Ishikawa (cell line): ENCODE data around the gene RAB8B.

Source experiments
- CEBPB ChIP-seq: IDR thresholded peaks from 2 replicates; pipeline ENCODE4 v1.6.1; 2012
- CREB1 ChIP-seq: IDR thresholded peaks from 2 replicates; pipeline ENCODE4 v1.6.1; 2012; ENCODE audit warnings: low read depth
- EGR1 ChIP-seq: IDR thresholded peaks from 2 replicates; pipeline ENCODE4 v1.6.1; 2012
- EP300 ChIP-seq: IDR thresholded peaks from 2 replicates; pipeline ENCODE4 v1.6.1; 2012; ENCODE audit warnings: borderline replicate concordance
- FOXM1 ChIP-seq: IDR thresholded peaks from 2 replicates; pipeline ENCODE4 v1.6.1; 2012; ENCODE audit warnings: low read depth, borderline replicate concordance
- NFIC ChIP-seq: IDR thresholded peaks from 2 replicates; pipeline ENCODE4 v1.6.1; 2012
- RAD21 ChIP-seq: IDR thresholded peaks from 2 replicates; pipeline ENCODE4 v1.6.1; 2012; ENCODE audit warnings: low read depth
- TAF1 ChIP-seq: IDR thresholded peaks from 2 replicates; pipeline ENCODE4 v1.6.1; 2012; ENCODE audit warnings: low read depth, mild to moderate bottlenecking
- TCF12 ChIP-seq: IDR thresholded peaks from 2 replicates; pipeline ENCODE4 v1.6.1; 2012; ENCODE audit warnings: low read depth
- TEAD4 ChIP-seq: IDR thresholded peaks from 2 replicates; pipeline ENCODE4 v1.6.1; 2012
- YY1 ChIP-seq: IDR thresholded peaks from 2 replicates; pipeline ENCODE4 v1.6.1; 2012; ENCODE audit warnings: low read depth
- ZBTB7A ChIP-seq: IDR thresholded peaks from 2 replicates; pipeline ENCODE4 v1.6.1; 2012; ENCODE audit warnings: low read depth
- TF ChIP-seq, protein P1 (sequence below): IDR thresholded peaks from 2 replicates; pipeline ENCODE4 v1.6.1; 2012
- TF ChIP-seq, protein P2 (sequence below): IDR thresholded peaks from 2 replicates; pipeline ENCODE4 v1.6.1; 2012
- TF ChIP-seq, protein P3 (sequence below): IDR thresholded peaks from 2 replicates; pipeline ENCODE4 v1.6.1; 2012; ENCODE audit warnings: low read depth, mild to moderate bottlenecking

RAB8B gene

DNA sequence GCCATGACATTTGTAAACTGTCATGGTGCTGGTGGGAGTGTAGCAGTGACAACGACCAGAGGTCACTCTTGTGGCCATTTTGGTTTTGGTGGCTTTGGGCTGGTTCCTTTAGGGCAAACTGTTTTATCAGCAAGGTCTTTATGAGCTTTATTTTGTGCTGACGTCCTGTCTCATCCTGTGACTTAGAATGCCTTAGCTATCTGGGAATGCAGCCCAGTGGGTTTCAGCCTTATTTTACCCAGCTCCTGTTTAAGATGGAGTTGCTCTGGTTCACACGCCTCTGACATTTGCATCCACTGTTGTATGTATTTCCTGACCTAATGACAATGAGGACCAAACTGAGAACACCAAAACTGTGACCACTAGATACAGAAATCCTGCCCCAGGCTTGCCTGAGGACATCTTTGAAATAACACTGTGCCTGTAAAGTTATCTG lies 37.6 kb downstream of the RAB8B start:
- TF ChIP-seq TEAD4 (no peak), TAF1 (no peak), NFIC (no peak), CREB1 (no peak), EP300 (no peak), YY1 (no peak)
- TF ChIP-seq, protein P1, sequence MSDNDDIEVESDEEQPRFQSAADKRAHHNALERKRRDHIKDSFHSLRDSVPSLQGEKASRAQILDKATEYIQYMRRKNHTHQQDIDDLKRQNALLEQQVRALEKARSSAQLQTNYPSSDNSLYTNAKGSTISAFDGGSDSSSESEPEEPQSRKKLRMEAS = no peak

DNA sequence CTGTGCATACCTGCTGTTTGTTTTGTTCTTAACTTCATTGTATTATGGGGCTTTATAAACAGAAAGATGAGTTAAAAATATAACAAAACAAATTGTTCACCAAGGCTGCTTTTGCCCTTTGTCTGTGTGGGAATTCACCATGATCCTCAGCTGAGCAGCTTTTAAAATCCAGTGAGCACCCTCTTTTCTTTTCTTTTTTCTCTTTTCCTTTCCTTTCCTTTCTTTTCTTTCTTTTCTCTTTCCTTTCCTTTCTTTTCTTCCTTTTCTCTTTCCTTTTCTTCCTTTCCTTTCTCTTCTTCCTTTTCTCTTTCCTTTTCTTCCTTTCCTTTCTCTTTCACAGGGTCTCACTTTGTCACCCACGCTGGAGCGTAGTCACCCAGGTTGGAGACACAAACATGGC lies 38.3 kb downstream of the RAB8B start:
- no peak for TF ChIP-seq RAD21
- no peak for TF ChIP-seq ZBTB7A
- TF ChIP-seq EGR1 = no peak
- TF ChIP-seq TAF1 = no peak
- no peak for TF ChIP-seq FOXM1
- no peak for TF ChIP-seq CEBPB
- TF ChIP-seq, protein P2, sequence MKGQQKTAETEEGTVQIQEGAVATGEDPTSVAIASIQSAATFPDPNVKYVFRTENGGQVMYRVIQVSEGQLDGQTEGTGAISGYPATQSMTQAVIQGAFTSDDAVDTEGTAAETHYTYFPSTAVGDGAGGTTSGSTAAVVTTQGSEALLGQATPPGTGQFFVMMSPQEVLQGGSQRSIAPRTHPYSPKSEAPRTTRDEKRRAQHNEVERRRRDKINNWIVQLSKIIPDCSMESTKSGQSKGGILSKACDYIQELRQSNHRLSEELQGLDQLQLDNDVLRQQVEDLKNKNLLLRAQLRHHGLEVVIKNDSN = no peak

DNA sequence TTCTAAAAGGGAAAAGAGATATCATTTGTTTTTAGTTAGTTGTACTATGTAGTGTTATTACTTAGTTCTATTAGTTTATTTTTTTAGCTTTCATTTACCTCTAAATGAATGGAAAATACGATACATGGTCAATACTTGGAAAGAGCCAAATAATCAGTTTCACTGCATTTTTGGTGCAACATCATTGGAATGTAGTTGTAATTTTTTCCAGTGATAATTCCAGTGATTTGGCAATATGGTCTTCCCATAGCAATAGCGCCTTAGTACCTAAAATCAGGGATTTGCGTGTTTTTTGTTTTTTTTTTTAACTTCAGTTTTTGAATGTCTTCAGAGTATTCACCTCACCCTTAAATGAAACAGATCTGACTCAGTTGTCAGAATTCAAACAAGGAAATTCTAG lies 41.8 kb downstream of the RAB8B start:
- TF ChIP-seq NFIC (no peak), TEAD4 (no peak), TAF1 (no peak), TCF12 (no peak), FOXM1 (no peak), EP300 (no peak), EGR1 (no peak), YY1 (no peak), RAD21 (no peak), CEBPB (no peak), CREB1 (no peak), ZBTB7A (no peak)
- TF ChIP-seq, protein P1 = no peak

DNA sequence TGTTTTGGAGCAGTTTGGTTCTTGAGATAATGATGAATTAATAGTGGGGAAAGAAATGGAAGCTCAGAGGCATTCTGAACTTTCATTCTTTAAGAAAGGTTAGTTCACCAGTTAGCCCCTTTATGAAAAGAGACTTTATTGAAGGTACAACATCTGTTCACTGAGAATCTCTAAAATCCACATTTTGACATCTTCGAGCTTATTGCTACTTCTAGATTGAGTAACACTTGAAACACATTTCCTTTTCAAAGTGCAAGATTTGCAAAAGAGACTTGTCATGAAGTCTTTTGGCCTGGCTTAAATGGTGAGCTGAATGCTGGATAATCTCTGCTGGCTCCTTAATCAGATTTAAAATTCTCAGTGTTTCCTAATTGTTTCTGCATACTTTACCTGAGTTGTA lies 42.3 kb downstream of the RAB8B start:
- TF ChIP-seq TEAD4 (no peak), TCF12 (no peak), ZBTB7A (no peak), CEBPB (no peak), RAD21 (no peak), NFIC (no peak), FOXM1 (no peak), EP300 (no peak), EGR1 (no peak), CREB1 (no peak), TAF1 (no peak), YY1 (no peak)
- TF ChIP-seq, protein P3, sequence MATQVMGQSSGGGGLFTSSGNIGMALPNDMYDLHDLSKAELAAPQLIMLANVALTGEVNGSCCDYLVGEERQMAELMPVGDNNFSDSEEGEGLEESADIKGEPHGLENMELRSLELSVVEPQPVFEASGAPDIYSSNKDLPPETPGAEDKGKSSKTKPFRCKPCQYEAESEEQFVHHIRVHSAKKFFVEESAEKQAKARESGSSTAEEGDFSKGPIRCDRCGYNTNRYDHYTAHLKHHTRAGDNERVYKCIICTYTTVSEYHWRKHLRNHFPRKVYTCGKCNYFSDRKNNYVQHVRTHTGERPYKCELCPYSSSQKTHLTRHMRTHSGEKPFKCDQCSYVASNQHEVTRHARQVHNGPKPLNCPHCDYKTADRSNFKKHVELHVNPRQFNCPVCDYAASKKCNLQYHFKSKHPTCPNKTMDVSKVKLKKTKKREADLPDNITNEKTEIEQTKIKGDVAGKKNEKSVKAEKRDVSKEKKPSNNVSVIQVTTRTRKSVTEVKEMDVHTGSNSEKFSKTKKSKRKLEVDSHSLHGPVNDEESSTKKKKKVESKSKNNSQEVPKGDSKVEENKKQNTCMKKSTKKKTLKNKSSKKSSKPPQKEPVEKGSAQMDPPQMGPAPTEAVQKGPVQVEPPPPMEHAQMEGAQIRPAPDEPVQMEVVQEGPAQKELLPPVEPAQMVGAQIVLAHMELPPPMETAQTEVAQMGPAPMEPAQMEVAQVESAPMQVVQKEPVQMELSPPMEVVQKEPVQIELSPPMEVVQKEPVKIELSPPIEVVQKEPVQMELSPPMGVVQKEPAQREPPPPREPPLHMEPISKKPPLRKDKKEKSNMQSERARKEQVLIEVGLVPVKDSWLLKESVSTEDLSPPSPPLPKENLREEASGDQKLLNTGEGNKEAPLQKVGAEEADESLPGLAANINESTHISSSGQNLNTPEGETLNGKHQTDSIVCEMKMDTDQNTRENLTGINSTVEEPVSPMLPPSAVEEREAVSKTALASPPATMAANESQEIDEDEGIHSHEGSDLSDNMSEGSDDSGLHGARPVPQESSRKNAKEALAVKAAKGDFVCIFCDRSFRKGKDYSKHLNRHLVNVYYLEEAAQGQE = no peak
- TF ChIP-seq, protein P2 = no peak
- TF ChIP-seq, protein P1 = no peak

DNA sequence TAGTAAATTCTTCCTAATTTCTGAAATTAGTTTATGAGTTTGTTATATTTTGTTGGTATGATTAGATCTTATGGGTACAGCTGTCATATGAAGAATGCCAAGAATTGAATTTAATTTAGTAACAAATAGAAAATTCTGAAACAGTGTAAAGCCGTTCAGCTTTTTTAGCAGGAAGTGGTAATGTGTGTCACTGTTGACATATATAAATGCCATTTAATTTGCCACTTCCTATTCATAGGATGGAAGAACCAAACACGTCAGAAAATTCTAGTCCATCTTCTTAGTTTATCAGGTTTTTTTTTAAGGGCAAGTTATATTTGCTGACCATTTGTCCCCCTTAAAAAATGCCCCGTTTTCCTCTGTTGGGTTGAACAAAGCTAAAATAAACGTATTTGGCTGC lies 43.0 kb downstream of the RAB8B start:
- TF ChIP-seq, protein P3 = no peak
- TF ChIP-seq EGR1 = no peak
- TF ChIP-seq ZBTB7A = no peak
- no peak for TF ChIP-seq CEBPB
- TF ChIP-seq, protein P2 = no peak
- no peak for TF ChIP-seq TAF1
- no peak for TF ChIP-seq EP300
- no peak for TF ChIP-seq NFIC
- no peak for TF ChIP-seq RAD21
- no peak for TF ChIP-seq TEAD4
- TF ChIP-seq FOXM1 = no peak
- TF ChIP-seq CREB1 = no peak
- TF ChIP-seq YY1 = no peak
- TF ChIP-seq TCF12 = no peak
- TF ChIP-seq, protein P1 = no peak

DNA sequence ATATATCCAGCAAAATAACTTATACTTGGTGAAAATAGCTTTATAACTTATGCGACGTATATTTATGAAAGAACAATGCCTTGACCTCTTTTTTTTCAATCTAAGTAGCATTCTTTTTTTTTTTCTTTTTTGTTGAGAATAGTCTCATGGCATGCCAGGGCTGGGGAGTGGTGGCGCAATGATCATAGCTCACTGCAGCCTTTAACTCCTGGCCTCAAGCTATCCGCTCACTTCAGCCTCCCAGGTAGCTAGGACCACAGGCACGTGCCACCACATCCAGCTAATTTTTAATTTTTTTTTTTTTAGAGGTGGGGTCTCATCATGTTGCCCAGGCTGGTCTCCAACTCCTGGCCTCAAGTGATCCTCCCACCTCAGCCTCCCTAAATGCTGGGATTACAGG lies 43.5 kb downstream of the RAB8B start:
- TF ChIP-seq EP300 (no peak), EGR1 (no peak), RAD21 (no peak), TCF12 (no peak), FOXM1 (no peak), ZBTB7A (no peak), TEAD4 (no peak), CEBPB (no peak), YY1 (no peak), TAF1 (no peak), NFIC (no peak)
- TF ChIP-seq, protein P2 = no peak
- TF ChIP-seq, protein P3 = no peak
- TF ChIP-seq, protein P1 = no peak
